Occipital lobe (tissue), 2 donors: ENCODE data around the gene RDX. TPM values are rescaled to one million over a fixed set of nuclear protein-coding genes. Genes with fewer than 3 reads are reported as not detected.
"Not testable (repeated sequence)": the region's sequence is repeated elsewhere in the genome, so short reads cannot be mapped to it uniquely, and the experiment has no call there.

Source experiments
- DNase-seq: peaks from one replicate; lab custom pipeline; 2025; lab: John Stamatoyannopoulos, UW
- total RNA-seq: library from RNA; depleted of rRNA; stranded (reverse); fragments of >200 nt; gene quantifications from one replicate; pipeline ENCODE4 v1.2.3, GENCODE V29; 2014

Gene RDX
- total RNA-seq, 1 donor from 2014 or later: 83.1 TPM

GRCh38 chr11:110200241-110200640 is 96.2 kb downstream of the RDX start:
- no peak for DNase-seq

DNA sequence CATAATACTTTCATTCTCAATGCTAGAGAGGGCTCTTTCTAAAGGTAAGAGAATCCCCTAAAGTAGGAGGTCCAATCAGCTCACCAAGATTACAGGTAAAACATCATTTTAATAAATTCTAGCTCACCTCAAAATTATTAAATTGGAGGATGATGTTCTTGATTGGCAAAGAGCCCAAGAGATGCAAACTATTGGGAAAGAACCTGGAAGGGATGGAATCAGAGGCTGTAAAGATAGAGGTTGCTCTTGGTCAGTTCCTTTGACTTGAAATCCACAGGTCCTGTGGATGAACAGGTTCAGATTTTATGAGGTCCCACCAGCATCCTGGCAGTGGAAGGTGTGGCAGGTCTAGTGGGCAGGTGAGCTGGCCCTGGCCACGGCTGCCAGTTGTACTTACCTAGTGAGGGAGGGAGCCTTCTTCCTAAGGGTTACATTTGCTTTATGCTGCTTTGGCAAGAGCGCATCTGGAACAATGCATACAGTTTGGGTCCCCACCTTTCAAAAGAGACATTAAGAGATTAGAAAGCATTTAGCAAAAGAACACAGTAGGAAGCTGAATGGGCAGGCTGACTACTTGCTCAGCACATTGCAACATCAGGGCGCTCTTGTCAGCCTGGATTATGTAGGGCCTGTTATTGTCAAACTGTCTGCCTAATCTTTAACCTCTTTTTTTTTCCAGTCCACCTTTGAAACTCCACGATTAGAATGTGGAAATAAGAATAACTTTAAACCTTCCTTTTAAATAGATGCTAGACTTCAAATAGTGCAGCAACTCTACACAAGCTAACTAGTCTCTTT is 97.0 kb downstream of the RDX start:
- DNase-seq: no peak

GRCh38 chr11:110198031-110198729 is 98.2 kb downstream of the RDX start:
- DNase-seq: no peak

- DNase-seq: no peak
Measured at GRCh38 chr11:110196884-110197420, 99.5 kb downstream of the RDX start.

- no peak for DNase-seq
Measured at GRCh38 chr11:110196241-110196754, 100.1 kb downstream of the RDX start.

GRCh38 chr11:110194211-110194766 is 102.1 kb downstream of the RDX start:
- DNase-seq: not testable (repeated sequence)

DNA sequence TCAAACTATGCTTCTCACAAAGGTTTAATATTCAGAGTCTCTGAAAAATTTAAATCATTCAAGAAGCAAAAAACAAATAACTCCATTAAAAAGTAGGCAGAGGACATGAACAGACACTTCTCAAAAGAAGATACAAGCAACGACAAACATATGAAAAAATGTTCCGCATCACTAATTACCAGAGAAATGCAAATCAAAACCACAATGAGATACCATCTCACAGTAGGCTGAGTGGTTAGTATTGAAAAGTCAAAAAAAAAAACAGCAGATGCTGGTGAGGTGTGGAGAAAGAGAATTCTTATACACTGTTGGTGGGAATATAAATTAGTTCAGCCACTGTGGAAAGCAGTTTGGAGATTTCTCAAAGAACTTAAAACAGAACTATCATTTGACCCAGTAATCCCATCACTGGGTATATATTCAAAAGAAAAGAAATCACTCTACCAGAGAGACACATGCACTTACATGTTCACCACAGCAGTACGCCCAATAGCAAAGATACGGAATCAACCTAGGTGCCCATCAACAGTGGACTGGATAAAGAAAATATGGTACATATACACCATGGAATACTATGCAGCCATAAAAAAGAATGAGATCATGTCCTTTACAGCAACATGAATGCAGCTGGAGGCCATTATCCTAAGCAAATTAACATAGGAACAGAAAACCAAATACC is 103.7 kb downstream of the RDX start:
- not testable (repeated sequence) for DNase-seq

- no peak for DNase-seq
Measured at GRCh38 chr11:110190885-110191284, 105.5 kb downstream of the RDX start.

GRCh38 chr11:110187731-110188130 is 108.7 kb downstream of the RDX start:
- DNase-seq: no peak

DNA sequence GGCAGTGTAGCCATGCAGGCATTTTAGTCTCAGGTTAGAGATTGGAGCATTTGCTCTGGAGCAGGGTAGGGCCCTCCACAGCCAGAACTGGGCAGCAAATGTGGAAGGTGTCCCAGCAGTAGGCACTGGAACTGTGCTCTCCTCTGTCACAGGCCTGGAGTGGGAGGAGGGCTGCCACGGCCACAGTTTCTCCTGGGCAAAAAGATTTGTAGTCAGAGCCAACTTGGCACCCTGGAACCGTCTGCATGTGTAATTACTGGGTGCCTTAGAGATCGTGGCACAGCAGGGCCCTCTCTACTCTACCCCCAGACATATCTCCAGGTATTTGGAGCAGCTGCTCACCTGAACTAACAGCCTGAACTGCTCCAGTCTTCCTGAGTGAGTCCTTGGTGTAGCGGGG is 109.5 kb downstream of the RDX start:
- no peak for DNase-seq

DNA sequence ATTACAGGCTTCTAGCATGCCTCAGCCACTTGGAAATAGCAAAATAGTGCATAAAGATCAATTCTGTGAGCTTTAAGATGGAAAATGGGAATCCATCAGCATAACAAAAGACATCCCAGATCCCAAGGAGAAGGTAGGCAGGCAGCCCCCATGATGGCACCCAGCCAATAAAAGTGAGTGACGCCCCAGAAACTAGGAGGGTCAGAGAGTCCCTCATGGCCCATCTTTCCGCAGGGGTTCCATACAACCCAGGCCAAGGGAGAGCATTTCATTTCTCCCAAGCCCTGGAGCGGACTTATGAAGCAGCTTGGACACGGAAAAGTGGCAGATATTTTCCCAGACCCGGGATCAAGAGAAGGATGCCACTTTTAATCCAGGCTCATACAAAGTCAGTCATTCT is 110.0 kb downstream of the RDX start:
- no peak for DNase-seq

DNA sequence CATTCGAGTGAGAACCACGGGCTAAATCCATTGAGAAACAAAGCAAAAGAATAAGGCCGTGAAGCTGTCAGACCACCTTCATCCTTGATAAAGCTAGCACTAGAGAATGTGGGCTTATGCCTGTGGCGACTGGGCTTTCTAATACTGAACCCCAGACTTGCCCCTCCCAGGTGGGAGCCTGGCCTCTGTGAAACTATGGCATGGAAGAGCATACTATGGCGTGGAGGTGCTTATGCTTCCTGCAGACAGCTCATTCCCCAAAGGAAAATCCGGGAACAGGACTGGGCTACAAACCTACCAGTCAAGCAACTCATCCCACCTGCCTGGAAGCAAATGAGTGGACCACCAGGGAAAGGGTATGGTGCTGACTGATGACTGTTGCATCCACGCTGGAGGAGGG is 110.8 kb downstream of the RDX start:
- DNase-seq: no peak

GRCh38 chr11:110185121-110185591 is 111.3 kb downstream of the RDX start:
- DNase-seq: peak; percentile 36

DNA sequence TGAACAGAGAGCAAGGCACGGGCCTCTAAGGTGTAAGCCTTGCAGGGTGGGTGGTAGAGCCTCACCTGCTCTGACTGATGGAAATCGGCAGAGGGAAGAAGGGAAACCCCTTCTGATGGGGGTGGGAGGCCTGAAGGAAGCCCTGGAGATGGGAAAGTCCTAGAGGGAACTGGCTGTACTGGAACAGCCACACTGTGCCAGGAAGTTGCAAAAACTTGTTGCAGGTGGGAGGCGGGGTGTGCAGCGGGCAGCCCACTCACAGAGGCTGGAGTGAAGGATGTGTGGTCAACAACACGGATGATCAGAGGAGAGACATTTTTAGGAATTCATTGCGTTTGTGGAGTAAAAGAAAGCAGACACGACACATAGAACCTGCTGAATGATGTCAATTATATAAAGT is 112.0 kb downstream of the RDX start:
- no peak for DNase-seq

DNA sequence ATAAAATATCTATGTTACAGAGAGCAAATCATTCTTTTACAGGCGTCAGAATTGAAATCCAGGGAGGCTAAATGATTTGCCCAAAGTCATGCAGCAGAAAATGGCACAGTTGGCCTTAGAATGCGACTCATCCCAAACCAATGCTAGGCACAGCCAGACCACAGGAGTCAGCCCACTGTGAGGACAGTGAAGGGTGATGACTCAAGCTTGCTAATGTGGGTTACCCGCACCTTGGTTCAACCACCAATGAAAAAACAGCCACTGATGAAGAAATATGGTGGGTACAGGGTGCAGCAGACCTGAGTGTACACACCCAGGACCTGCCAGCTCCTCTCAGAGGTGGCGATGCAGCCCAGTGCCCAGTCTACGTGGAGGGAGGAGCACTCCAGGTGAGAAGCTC is 113.5 kb downstream of the RDX start:
- no peak for DNase-seq

- no peak for DNase-seq
Measured at GRCh38 chr11:110179064-110179463, 117.3 kb downstream of the RDX start.

GRCh38 chr11:110177086-110177456 is 119.3 kb downstream of the RDX start:
- DNase-seq: no peak

DNA sequence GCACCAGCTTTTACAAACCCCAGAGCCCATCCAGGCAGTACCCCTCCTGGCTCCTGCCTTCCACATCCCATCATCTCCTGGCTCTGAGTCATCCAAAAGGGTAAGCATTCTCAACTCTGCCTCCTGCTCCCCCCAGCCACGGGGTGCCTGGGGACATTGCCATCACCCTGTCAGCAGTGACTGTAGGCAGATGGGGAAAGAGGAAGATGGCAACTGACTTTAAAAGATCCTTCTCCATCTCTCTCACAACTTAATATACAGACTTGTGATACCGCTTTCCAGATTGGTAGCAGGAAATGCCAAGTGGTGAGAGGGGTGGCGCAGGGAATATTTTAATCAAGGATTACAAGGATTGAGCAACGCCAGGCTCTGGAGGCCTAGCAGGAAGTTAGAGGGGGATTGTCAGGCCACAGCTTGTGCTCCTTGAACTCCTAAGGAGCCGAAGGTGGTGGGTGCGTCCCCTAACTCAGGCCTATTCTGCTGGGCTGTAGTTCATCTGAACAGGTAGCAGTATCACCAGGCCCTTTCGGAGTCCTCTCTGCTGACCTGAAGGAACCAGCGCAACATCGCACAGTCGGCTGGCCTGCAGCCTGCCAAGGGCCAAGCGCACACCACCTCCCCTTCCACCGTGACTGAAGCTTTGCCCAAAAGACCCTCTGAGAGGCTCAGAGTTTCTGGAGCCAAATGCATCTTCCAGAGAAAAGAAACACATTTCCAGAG is 119.9 kb downstream of the RDX start:
- no peak for DNase-seq

DNA sequence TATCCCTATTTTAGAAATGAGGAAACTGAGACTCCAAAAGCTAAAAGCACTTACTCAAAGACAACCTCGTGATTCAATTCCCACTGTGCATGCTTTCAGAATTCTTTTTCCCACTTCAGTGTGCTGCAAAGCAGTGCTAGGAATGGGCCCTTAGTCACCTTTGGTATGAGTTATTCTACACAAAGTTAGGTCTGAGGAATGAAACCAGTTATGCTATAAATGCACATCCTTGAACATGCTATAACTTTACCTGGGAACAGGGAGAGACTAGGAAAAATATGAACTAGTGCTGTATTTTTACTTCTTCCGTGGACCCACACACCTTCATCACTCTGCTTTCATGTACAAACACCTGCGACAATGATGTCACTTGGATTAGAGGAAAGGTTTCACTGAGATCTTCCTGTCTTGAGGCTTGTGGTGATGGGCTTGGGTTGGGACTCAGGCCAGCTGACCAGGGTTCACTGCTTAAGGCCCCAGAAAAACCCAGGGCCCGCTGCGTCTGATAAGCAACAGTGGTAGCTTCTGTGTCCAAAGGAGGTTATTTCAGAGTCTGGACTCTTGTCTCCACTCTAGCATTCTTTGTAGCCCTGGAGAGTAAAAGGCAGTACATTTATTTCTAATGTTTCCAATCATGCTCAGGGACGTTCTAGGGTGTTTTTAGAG is 121.6 kb downstream of the RDX start:
- DNase-seq: no peak
